Endothelial cell of umbilical vein (primary cell): ENCODE measurements around the gene RBMS1. TPM values are rescaled to one million over a fixed set of nuclear protein-coding genes. Genes with fewer than 3 reads are reported as not detected.

ENCODE experiments used
- BruUV-seq: library from RNA; stranded (reverse); fragments of 400-500 nt; replicated peaks from 2 replicates; lab custom pipeline; 2021; lab: Mats Ljungman, UMichigan
- CTCF ChIA-PET: fragments of 300-600, 350-600 bp; sonication (Branson Sonifier 250); formaldehyde crosslinking; loops from one replicate; lab custom pipeline; 2021; ENCODE audit warnings: antibody characterized with exemption, inconsistent platforms; lab: Charles Lee
- POLR2A ChIA-PET: fragments of 300-600, 350-600 bp; sonication (Branson Sonifier 250); formaldehyde crosslinking; loops from one replicate; lab custom pipeline; 2021; ENCODE audit warnings: antibody characterized with exemption, inconsistent platforms; lab: Charles Lee
- DNase-seq: peaks from one replicate; pipeline ENCODE4 v3.0.0-alpha.2; 2011; ENCODE audit warnings: low read depth, low spot score
- FAIRE-seq: peaks from 2 replicates; lab custom pipeline; 2011; peaks lifted over from hg19 to GRCh38; lab: Jason Lieb, UNC
- H2AFZ ChIP-seq: 2 replicates; pipeline ENCODE4 v1.6.0; 2012; ENCODE audit warnings: low read depth, low read length, control low read depth, inconsistent platforms
- H3K27ac ChIP-seq: 2 replicates; pipeline ENCODE4 v1.5.1; 2011; ENCODE audit warnings: low read depth, mild to moderate bottlenecking, control low read depth, low read length, moderate library complexity; ENCODE audit not compliant: insufficient read depth
- H3K27me3 ChIP-seq, 2 experiments: 2 replicates each; pipeline versions ENCODE4 v1.6.0 to v1.6.1; 2011; ENCODE audit warnings: low read length in 2 of 2, mixed read lengths in 1 of 2; ENCODE audit not compliant: control insufficient read depth in 2 of 2, insufficient read depth in 2 of 2
- H3K36me3 ChIP-seq, 2 experiments: 2 replicates in 1 of 2; 3 replicates in 1 of 2; pipeline ENCODE4 v1.5.1; 2011; ENCODE audit warnings: low read length in 2 of 2, mild to moderate bottlenecking in 1 of 2, moderate library complexity in 1 of 2; ENCODE audit not compliant: control insufficient read depth in 2 of 2, insufficient read depth in 2 of 2; ENCODE audit errors: extremely low read depth in 1 of 2
- H3K4me1 ChIP-seq: 3 replicates; pipeline ENCODE4 v1.5.1; 2011; ENCODE audit warnings: mild to moderate bottlenecking, low read length; ENCODE audit not compliant: control insufficient read depth, insufficient read depth; ENCODE audit errors: extremely low read depth
- H3K4me2 ChIP-seq: 2 replicates; pipeline ENCODE4 v1.6.1; 2011; ENCODE audit warnings: low read length, control low read depth, mixed read lengths; ENCODE audit not compliant: insufficient read depth
- H3K4me3 ChIP-seq, 3 experiments: fragments of 200-600 bp in 1 of 3; sonication (generic), shearing (Covaris generic) in 1 of 3; replicated peaks in 1 of 3; 2 replicates each; pipeline ENCODE4 v1.5.1; 2011 to 2016; ENCODE audit warnings: control low read depth in 3 of 3, low read length in 3 of 3, mild to moderate bottlenecking in 2 of 3, inconsistent platforms in 1 of 3, low read depth in 1 of 3, moderate library complexity in 1 of 3; ENCODE audit not compliant: insufficient read depth in 1 of 3
- H3K79me2 ChIP-seq: 2 replicates; pipeline ENCODE4 v1.6.0; 2012; ENCODE audit warnings: low read length, inconsistent platforms; ENCODE audit not compliant: control insufficient read depth, insufficient read depth
- H3K9ac ChIP-seq: replicated peaks from 2 replicates; pipeline ENCODE3; 2011; ENCODE audit warnings: low read length, control low read depth; ENCODE audit not compliant: insufficient read depth; ENCODE audit errors: extremely low read depth
- H3K9me1 ChIP-seq: replicated peaks from 3 replicates; pipeline ENCODE4 v1.6.0; 2011; ENCODE audit warnings: mild to moderate bottlenecking, low read length; ENCODE audit not compliant: control insufficient read depth, insufficient read depth; ENCODE audit errors: extremely low read depth
- H3K9me3 ChIP-seq: replicated peaks from 2 replicates; pipeline ENCODE4 v1.5.1; 2012; ENCODE audit warnings: low read length, inconsistent platforms; ENCODE audit not compliant: control insufficient read depth, insufficient read depth
- H4K20me1 ChIP-seq: replicated peaks from 2 replicates; pipeline ENCODE3; 2011; ENCODE audit warnings: mild to moderate bottlenecking, low read length; ENCODE audit not compliant: control insufficient read depth, insufficient read depth; ENCODE audit errors: extremely low read depth
- CTCF ChIP-seq, 2 donors: IDR thresholded peaks; 1 replicate in 1 of 2; 2 replicates in 1 of 2; pipeline ENCODE4 v1.5.1; 2011; ENCODE audit warnings: low read length in 2 of 2, mild to moderate bottlenecking in 2 of 2, moderate library complexity in 2 of 2, control low read depth in 1 of 2, inconsistent platforms in 1 of 2, low read depth in 1 of 2; ENCODE audit not compliant: insufficient read depth in 1 of 2; ENCODE audit errors: extremely low read depth in 1 of 2
- EZH2 ChIP-seq: IDR thresholded peaks from 2 replicates; pipeline ENCODE4 v1.6.1; 2012; ENCODE audit warnings: borderline replicate concordance, low read depth, mild to moderate bottlenecking, moderate library complexity, low read length, inconsistent platforms; ENCODE audit not compliant: severe bottlenecking
- GATA2 ChIP-seq: IDR thresholded peaks from 2 replicates; pipeline ENCODE4 v1.7.0; 2011; ENCODE audit warnings: low read depth, mild to moderate bottlenecking, moderate library complexity, mixed read lengths, low read length; ENCODE audit not compliant: insufficient read length, insufficient read depth
- JUN ChIP-seq: IDR thresholded peaks from 2 replicates; pipeline ENCODE4 v1.6.1; 2011; ENCODE audit warnings: borderline replicate concordance, low read depth; ENCODE audit not compliant: insufficient read length, insufficient read depth
- MAX ChIP-seq: IDR thresholded peaks from 2 replicates; pipeline ENCODE4 v1.6.1; 2011; ENCODE audit not compliant: insufficient read depth, insufficient read length
- MYC ChIP-seq: IDR thresholded peaks from one replicate; pipeline ENCODE4 v1.6.1; 2011; ENCODE audit warnings: mild to moderate bottlenecking, low read depth, low read length
- POLR2A ChIP-seq: IDR thresholded peaks from 2 replicates; pipeline ENCODE4 v1.6.1; 2012; ENCODE audit warnings: low read depth, mild to moderate bottlenecking, control low read depth, low read length
- POLR2AphosphoS5 ChIP-seq: IDR thresholded peaks from 2 replicates; pipeline ENCODE4 v1.6.1; 2012; ENCODE audit warnings: low read depth, mild to moderate bottlenecking, control low read depth, low read length, moderate library complexity; ENCODE audit not compliant: insufficient read depth
- dilution Hi-C: fragments of 300-500 bp; cut with MboI; formaldehyde crosslinking; loops from one replicate; pipeline ENCODE4 v1.15.0; 2019; ENCODE audit warnings: low sequenced_read_pairs; ENCODE audit not compliant: extremely low pct_ligation_motif_present
- intact Hi-C: fragments of 100-400 bp; cut with micrococcal nuclease; formaldehyde crosslinking; loops from one replicate; pipeline ENCODE4 v1.10.0; 2022
- polyA plus RNA-seq, 4 experiments: library from polyadenylated mRNA; depleted of rRNA in 3 of 4; stranded (reverse) in 3 of 4; unstranded in 1 of 4; fragments of >200 nt; gene quantifications; 2 replicates each; pipeline versions ENCODE4 v1.2.1 to v1.2.3, GENCODE V29; 2011 to 2012; ENCODE audit warnings: missing spikeins in 1 of 4
- total RNA-seq: library from RNA; stranded (reverse); gene quantifications from 2 replicates; pipeline ENCODE4 v1.2.3, GENCODE V29; 2021

Gene RBMS1
- total and polyA plus RNA-seq, 2 donors (not counting 3 experiments of a cell fraction or from before 2014, with no cell fraction given) = 60.0 to 93.3 TPM

GRCh38 chr2:160246356-160246755, 247.3 kb downstream of the RBMS1 start:
- ChIA-PET POLR2A (no interaction called here), CTCF (interaction anchor here (1.1 kb wide), 1 partner anchor 24 kb away, joined by 5 read pairs; no protein-coding TSS in a partner anchor)
- no peak overlapping the region for H3K4me3 ChIP-seq
- no TSS peak for BruUV-seq
- H3K9me3 ChIP-seq = no peaks in the 10 kb centered on the region
- no peaks in the 10 kb centered on the region for H3K9me1 ChIP-seq
- no peaks in the 10 kb centered on the region for H3K36me3 ChIP-seq
- H2AFZ ChIP-seq = no peak overlapping the region
- dilution Hi-C loops (no loop called here), intact Hi-C loops (loop anchor here (10.0 kb wide), 1 partner anchor 132 kb away; no protein-coding TSS in a partner anchor)
- no peaks in the 10 kb centered on the region for H3K79me2 ChIP-seq
- no peak overlapping the region for H3K27ac ChIP-seq
- FAIRE-seq (no peak), DNase-seq (no peak)
- no peak overlapping the region for H3K9ac ChIP-seq
- TF ChIP-seq MYC (no peak), MAX (no peak), CTCF (IDR thresholded peaks at IDR 0.05; ENCODE audit: extremely low read depth in 1 of 2, insufficient read depth in 1 of 2, low read depth in 1 of 2, low read length in 2 of 2) (no peak), EZH2 (no peak), POLR2A (no peak), JUN (no peak), GATA2 (no peak), POLR2AphosphoS5 (no peak)
- H3K4me2 ChIP-seq = no peak overlapping the region
- H3K4me1 ChIP-seq = peaks cover 24% of the 10 kb centered on the region
- no peaks in the 10 kb centered on the region for H4K20me1 ChIP-seq
- no peaks in the 10 kb centered on the region for H3K27me3 ChIP-seq
